Duodenal mucosa (tissue), 2 donors: Measurements from ENCODE around the gene BICDL1.
"Not testable (repeated sequence)": the region's sequence is repeated elsewhere in the genome, so short reads cannot be mapped to it uniquely, and the experiment has no call there.

Experiments
- H3K27ac ChIP-seq: one replicate; pipeline ENCODE4 v1.7.0; 2013; ENCODE audit warnings: low read depth, low read length
- H3K27me3 ChIP-seq, 2 donors: one replicate each; pipeline ENCODE4 v1.7.0; 2013; ENCODE audit warnings: low read length in 2 of 2, control low read depth in 1 of 2; ENCODE audit not compliant: insufficient read depth in 2 of 2, control insufficient read depth in 1 of 2
- H3K36me3 ChIP-seq, 2 donors: one replicate each; pipeline ENCODE4 v1.7.0; 2013; ENCODE audit warnings: low read length in 2 of 2, control low read depth in 1 of 2; ENCODE audit not compliant: insufficient read depth in 2 of 2, control insufficient read depth in 1 of 2
- H3K4me1 ChIP-seq, 2 donors: one replicate each; pipeline ENCODE4 v1.7.0; 2013; ENCODE audit warnings: low read length in 2 of 2, control low read depth in 1 of 2; ENCODE audit not compliant: insufficient read depth in 2 of 2, control insufficient read depth in 1 of 2
- H3K4me3 ChIP-seq, 2 donors: one replicate each; pipeline ENCODE4 v1.7.0; 2013; ENCODE audit warnings: low read length in 2 of 2, low read depth in 1 of 2
- H3K9ac ChIP-seq, 2 donors: one replicate each; pipeline ENCODE4 v1.7.0; 2013; ENCODE audit warnings: low read length in 2 of 2, low read depth in 1 of 2
- H3K9me3 ChIP-seq, 2 donors: one replicate each; pipeline ENCODE4 v1.7.0; 2013; ENCODE audit warnings: low read length in 2 of 2, control low read depth in 1 of 2; ENCODE audit not compliant: control insufficient read depth in 1 of 2

The BICDL1 gene

DNA sequence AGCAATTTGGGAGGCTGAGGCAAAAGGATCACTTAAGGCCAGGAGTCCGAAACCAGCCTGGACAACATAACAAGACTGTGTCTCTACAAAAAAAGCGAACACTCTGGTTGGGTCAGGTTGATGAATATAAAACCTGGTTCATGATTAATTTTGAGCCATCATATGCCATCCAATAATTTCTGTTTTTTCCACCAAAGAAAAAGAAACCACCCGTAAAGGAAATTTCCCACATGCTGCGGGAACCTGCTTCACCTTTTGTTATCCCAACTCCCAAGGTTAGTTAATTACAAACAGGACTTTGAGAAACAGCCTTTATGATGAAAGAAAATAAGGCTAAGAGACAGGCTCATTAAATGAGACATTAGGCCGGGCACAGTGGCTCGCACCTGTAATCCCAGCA is 24.1 kb upstream of the BICDL1 start:
- Histone ChIP-seq H3K4me3 (no peak overlapping the region), H3K4me1 (no peaks in the 10 kb centered on the region), H3K9ac (no peak overlapping the region), H3K9me3 (no peaks in the 10 kb centered on the region), H3K27me3 (no peaks in the 10 kb centered on the region), H3K27ac (no peak overlapping the region), H3K36me3 (no peaks in the 10 kb centered on the region)

- H3K36me3 ChIP-seq, result no peaks in the 10 kb centered on the region
- H3K27ac ChIP-seq, result no peak overlapping the region
- no peak overlapping the region for H3K4me3 ChIP-seq
- H3K27me3 ChIP-seq, result peaks cover 5 to 8% of the 10 kb centered on the region in 2 donors
- no peaks in the 10 kb centered on the region for H3K9me3 ChIP-seq
- no peaks in the 10 kb centered on the region for H3K4me1 ChIP-seq
- H3K9ac ChIP-seq, result no peak overlapping the region
Measured at GRCh38 chr12:119980242-119980641, 8.8 kb upstream of the BICDL1 start.

- not testable (repeated sequence) for H3K4me1 ChIP-seq, H3K4me3 ChIP-seq, H3K9me3 ChIP-seq, H3K27me3 ChIP-seq, H3K36me3 ChIP-seq, H3K27ac ChIP-seq, H3K9ac ChIP-seq
Measured at GRCh38 chr12:119980702-119981101, 8.3 kb upstream of the BICDL1 start.

- Histone ChIP-seq H3K27me3 (peaks cover 5 to 11% of the 10 kb centered on the region in 2 donors), H3K27ac (peak overlapping the region; percentile 82), H3K9me3 (no peaks in the 10 kb centered on the region)
Measured at GRCh38 chr12:119989361-119989730, 310 bp downstream of the BICDL1 start.

GRCh38 chr12:119989731-119990381 is 820 bp downstream of the BICDL1 start:
- no peaks in the 10 kb centered on the region for H3K36me3 ChIP-seq
- peak overlapping the region; percentile 61 to 62 for H3K4me3 ChIP-seq
- peaks cover 13% of the 10 kb centered on the region in 2 donors for H3K4me1 ChIP-seq
- H3K27me3 ChIP-seq, result peaks cover 5 to 11% of the 10 kb centered on the region in 2 donors
- H3K27ac ChIP-seq, result no peak overlapping the region
- H3K9ac ChIP-seq, result peak overlapping the region in 1 of 2 donors; percentile 11
- H3K9me3 ChIP-seq, result no peaks in the 10 kb centered on the region

More at GRCh38 chr12:119989361-119989730, 310 bp downstream of the BICDL1 start:
- Histone ChIP-seq H3K4me1 (peaks cover 13% of the 10 kb centered on the region in 2 donors), H3K9ac (peak overlapping the region in 1 of 2 donors; percentile 39), H3K36me3 (no peaks in the 10 kb centered on the region), H3K4me3 (peak overlapping the region; percentile 27 to 60)

DNA sequence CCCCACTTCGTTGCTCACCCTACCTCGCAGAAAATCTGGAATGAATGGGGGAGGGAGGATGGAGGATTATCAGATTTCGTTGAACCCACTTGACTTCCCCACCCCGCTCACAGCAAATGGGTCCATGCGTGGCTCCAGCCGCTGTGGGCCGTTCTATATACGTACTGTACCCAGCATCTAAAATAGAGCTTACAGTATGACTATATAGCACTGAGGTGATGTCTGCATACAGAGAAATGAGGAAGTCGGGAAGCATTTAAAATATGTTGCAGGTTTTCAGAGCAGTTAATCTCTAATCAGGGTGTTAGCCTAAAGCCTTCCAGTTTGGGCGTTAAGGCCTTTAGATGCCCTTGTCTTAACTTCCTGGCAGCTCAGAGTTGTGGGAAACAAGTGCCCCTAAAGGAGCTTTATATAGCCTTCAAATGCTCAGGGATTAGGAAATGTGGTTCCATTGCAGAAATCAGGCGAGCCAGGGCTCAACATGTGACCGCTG is 1.4 kb downstream of the BICDL1 start:
- Histone ChIP-seq H3K9me3 (no peaks in the 10 kb centered on the region), H3K36me3 (no peaks in the 10 kb centered on the region), H3K27ac (no peak overlapping the region), H3K4me1 (peaks cover 13% of the 10 kb centered on the region in 2 donors), H3K9ac (peak overlapping the region in 1 of 2 donors; percentile 11), H3K27me3 (peaks cover 5 to 11% of the 10 kb centered on the region in 2 donors), H3K4me3 (peak overlapping the region; percentile 61 to 62)

DNA sequence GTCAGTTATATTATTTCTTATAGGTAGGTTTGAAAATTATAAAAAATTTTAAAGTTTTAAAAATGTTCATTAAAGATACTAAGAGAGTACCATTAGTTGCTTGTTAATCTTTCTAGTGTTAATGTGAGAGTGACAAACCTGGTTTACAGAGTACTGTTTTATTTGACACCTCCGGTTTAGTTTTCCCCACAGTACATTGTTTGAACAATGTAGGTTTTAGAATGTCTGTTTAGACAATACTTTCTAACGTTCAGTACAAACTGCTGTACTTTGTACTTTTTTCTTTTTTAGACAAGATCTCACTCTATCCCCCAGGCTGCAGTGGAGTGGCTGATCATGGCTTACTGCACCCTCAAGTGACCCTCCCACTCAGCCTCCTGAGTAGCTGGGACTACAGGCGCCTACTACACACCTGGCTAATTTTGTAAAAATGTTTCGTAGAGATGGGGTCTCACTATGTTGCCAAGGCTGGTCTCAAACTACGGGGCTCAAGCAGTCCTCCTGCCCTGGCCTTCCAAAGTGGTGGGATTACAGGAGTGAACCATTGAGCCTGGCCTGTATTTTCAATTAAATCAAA is 3.2 kb downstream of the BICDL1 start:
- Histone ChIP-seq H3K27me3 (no peaks in the 10 kb centered on the region), H3K9ac (no peak overlapping the region)

GRCh38 chr12:119994892-119995658 is 6.0 kb downstream of the BICDL1 start:
- Histone ChIP-seq H3K27ac (no peak overlapping the region), H3K4me1 (peaks cover 4 to 7% of the 10 kb centered on the region in 2 donors), H3K9ac (no peak overlapping the region), H3K27me3 (no peaks in the 10 kb centered on the region), H3K36me3 (no peaks in the 10 kb centered on the region), H3K9me3 (no peaks in the 10 kb centered on the region), H3K4me3 (no peak overlapping the region)

More for the DNA sequence above, 3.2 kb downstream of the BICDL1 start:
- Histone ChIP-seq H3K27ac (no peak overlapping the region), H3K9me3 (no peaks in the 10 kb centered on the region), H3K4me1 (peaks cover 13% of the 10 kb centered on the region in 2 donors), H3K4me3 (no peak overlapping the region), H3K36me3 (no peaks in the 10 kb centered on the region)

GRCh38 chr12:119996417-119996816 is 7.4 kb downstream of the BICDL1 start:
- H3K4me1 ChIP-seq, result no peaks in the 10 kb centered on the region
- H3K9ac ChIP-seq, result no peak overlapping the region
- no peaks in the 10 kb centered on the region for H3K9me3 ChIP-seq
- H3K4me3 ChIP-seq, result no peak overlapping the region
- H3K36me3 ChIP-seq, result no peaks in the 10 kb centered on the region
- H3K27me3 ChIP-seq, result no peaks in the 10 kb centered on the region
- H3K27ac ChIP-seq, result no peak overlapping the region
